Tibial nerve (tissue), 4 donors: ENCODE results near the gene MUSK.

ENCODE experiments used
- EP300 ChIP-seq, 2 donors: sonication (generic); formaldehyde crosslinking; IDR thresholded peaks; one replicate each; pipeline ENCODE4 v1.6.1; 2017; ENCODE audit warnings: antibody characterized with exemption in 2 of 2, mild to moderate bottlenecking in 1 of 2
- POLR2A ChIP-seq, 2 donors: fragments of 450-650 bp; IDR thresholded peaks; one replicate each; pipeline ENCODE4 v1.6.1; 2017; ENCODE audit warnings: antibody characterized with exemption in 2 of 2, mild to moderate bottlenecking in 2 of 2, moderate library complexity in 2 of 2
- TF ChIP-seq, protein P1 (sequence below), 5 experiments: fragments of 200-600 bp in 3 of 5; fragments of 450-650 bp in 2 of 5; sonication (generic) in 3 of 5; IDR thresholded peaks; one replicate each; pipeline ENCODE4 v1.5.1; 2016 to 2019; ENCODE audit warnings: antibody characterized with exemption in 5 of 5, mild to moderate bottlenecking in 3 of 5, moderate library complexity in 2 of 5

GRCh38 chr9:110777196-110777875, 108.7 kb downstream of the MUSK start:
- TF ChIP-seq, protein P1, sequence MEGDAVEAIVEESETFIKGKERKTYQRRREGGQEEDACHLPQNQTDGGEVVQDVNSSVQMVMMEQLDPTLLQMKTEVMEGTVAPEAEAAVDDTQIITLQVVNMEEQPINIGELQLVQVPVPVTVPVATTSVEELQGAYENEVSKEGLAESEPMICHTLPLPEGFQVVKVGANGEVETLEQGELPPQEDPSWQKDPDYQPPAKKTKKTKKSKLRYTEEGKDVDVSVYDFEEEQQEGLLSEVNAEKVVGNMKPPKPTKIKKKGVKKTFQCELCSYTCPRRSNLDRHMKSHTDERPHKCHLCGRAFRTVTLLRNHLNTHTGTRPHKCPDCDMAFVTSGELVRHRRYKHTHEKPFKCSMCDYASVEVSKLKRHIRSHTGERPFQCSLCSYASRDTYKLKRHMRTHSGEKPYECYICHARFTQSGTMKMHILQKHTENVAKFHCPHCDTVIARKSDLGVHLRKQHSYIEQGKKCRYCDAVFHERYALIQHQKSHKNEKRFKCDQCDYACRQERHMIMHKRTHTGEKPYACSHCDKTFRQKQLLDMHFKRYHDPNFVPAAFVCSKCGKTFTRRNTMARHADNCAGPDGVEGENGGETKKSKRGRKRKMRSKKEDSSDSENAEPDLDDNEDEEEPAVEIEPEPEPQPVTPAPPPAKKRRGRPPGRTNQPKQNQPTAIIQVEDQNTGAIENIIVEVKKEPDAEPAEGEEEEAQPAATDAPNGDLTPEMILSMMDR (IDR thresholded peaks at IDR 0.05), result no peak
- TF ChIP-seq POLR2A (IDR thresholded peaks at IDR 0.05) (no peak), EP300 (IDR thresholded peaks at IDR 0.05) (no peak)
